ENCODE measurements around the gene CLASRP. TPM values are rescaled to one million over a fixed set of nuclear protein-coding genes. Genes with fewer than 3 reads are reported as not detected.
"Not testable (repeated sequence)": the region's sequence is repeated elsewhere in the genome, so short reads cannot be mapped to it uniquely, and the experiment has no call there.

Gene CLASRP
- total and polyA plus RNA-seq, 2 donors, result 22.6 to 147 TPM

- Histone ChIP-seq H3K4me3 (ENCODE audit: low read length in 2 of 2) (no peak overlapping the region), H3K27ac (ENCODE audit: low read depth in 1 of 2, low read length in 1 of 2) (no peak overlapping the region), H3K36me3 (ENCODE audit: control insufficient read depth in 2 of 2, insufficient read depth in 2 of 2, low read length in 1 of 2) (peaks cover 0 to 22% of the 10 kb centered on the region in 2 donors), H3K9me3 (ENCODE audit: control insufficient read depth in 2 of 2, insufficient read depth in 1 of 2, low read length in 1 of 2) (no peaks in the 10 kb centered on the region), H3K4me1 (ENCODE audit: control insufficient read depth in 2 of 2, insufficient read depth in 2 of 2, low read length in 2 of 2) (peaks cover 44 to 75% of the 10 kb centered on the region in 2 donors), H3K27me3 (ENCODE audit: control insufficient read depth in 2 of 2, insufficient read depth in 1 of 2, low read length in 1 of 2) (no peaks in the 10 kb centered on the region)
- WGBS, result 97% methylated on average over 8 of the region's 8 CpGs
- DNase-seq (ENCODE audit: low read depth in 6 of 9, low spot score in 9 of 9), result no peak
Measured at GRCh38 chr19:45101806-45102205, 63.0 kb downstream of the CLASRP start.

GRCh38 chr19:45102481-45102880 is 63.6 kb downstream of the CLASRP start:
- no peaks in the 10 kb centered on the region for H3K9me3 ChIP-seq (ENCODE audit: control insufficient read depth in 2 of 2, insufficient read depth in 1 of 2, low read length in 1 of 2)
- H3K27ac ChIP-seq (ENCODE audit: low read depth in 1 of 2, low read length in 1 of 2), result peak overlapping the region; percentile 0 to 38
- H3K4me3 ChIP-seq (ENCODE audit: low read length in 2 of 2), result no peak overlapping the region
- peaks cover 0 to 20% of the 10 kb centered on the region in 2 donors for H3K36me3 ChIP-seq (ENCODE audit: control insufficient read depth in 2 of 2, insufficient read depth in 2 of 2, low read length in 1 of 2)
- DNase-seq (ENCODE audit: low read depth in 6 of 9, low spot score in 9 of 9), result no peak
- H3K4me1 ChIP-seq (ENCODE audit: control insufficient read depth in 2 of 2, insufficient read depth in 2 of 2, low read length in 2 of 2), result peaks cover 44 to 72% of the 10 kb centered on the region in 2 donors
- WGBS, result 95% methylated on average over 7 of the region's 7 CpGs
- H3K27me3 ChIP-seq (ENCODE audit: control insufficient read depth in 2 of 2, insufficient read depth in 1 of 2, low read length in 1 of 2), result no peaks in the 10 kb centered on the region

DNA sequence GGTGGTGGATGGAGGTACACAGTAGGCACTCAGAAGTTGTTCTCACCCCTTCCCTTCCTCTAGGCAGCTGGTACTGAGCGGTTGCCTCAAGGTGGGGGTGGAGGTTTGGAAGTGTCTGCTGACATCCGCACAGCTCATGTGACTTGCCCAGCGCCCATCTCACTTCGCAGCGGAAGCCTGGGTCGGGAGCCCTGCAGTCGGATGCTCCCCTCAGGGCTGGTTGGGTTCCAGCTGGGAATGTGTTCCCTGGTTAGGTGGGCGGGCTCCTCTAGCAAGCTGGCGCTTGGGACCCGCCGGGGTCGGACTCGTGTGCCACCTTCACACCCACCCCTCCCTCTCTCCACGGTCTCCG is 64.3 kb downstream of the CLASRP start:
- WGBS, result 26% methylated on average over 15 of the region's 15 CpGs
- Histone ChIP-seq H3K36me3 (ENCODE audit: control insufficient read depth in 2 of 2, insufficient read depth in 2 of 2, low read length in 1 of 2) (peaks cover 0 to 20% of the 10 kb centered on the region in 2 donors), H3K9me3 (ENCODE audit: control insufficient read depth in 2 of 2, insufficient read depth in 1 of 2, low read length in 1 of 2) (no peaks in the 10 kb centered on the region), H3K4me1 (ENCODE audit: control insufficient read depth in 2 of 2, insufficient read depth in 2 of 2, low read length in 2 of 2) (peaks cover 39 to 66% of the 10 kb centered on the region in 2 donors), H3K27me3 (ENCODE audit: control insufficient read depth in 2 of 2, insufficient read depth in 1 of 2, low read length in 1 of 2) (no peaks in the 10 kb centered on the region), H3K4me3 (ENCODE audit: low read length in 2 of 2) (peak overlapping the region; percentile 20 to 36), H3K27ac (ENCODE audit: low read depth in 1 of 2, low read length in 1 of 2) (peak overlapping the region; percentile 74 to 80)
- peak in 2 of 9 donors; percentile 46 to 75 for DNase-seq (ENCODE audit: low read depth in 6 of 9, low spot score in 9 of 9)

- no peaks in the 10 kb centered on the region for H3K9me3 ChIP-seq (ENCODE audit: control insufficient read depth in 2 of 2, insufficient read depth in 1 of 2, low read length in 1 of 2)
- peak overlapping the region; percentile 20 to 36 for H3K4me3 ChIP-seq (ENCODE audit: low read length in 2 of 2)
- no peaks in the 10 kb centered on the region for H3K27me3 ChIP-seq (ENCODE audit: control insufficient read depth in 2 of 2, insufficient read depth in 1 of 2, low read length in 1 of 2)
- DNase-seq (ENCODE audit: low read depth in 6 of 9, low spot score in 9 of 9), result no peak
- H3K36me3 ChIP-seq (ENCODE audit: control insufficient read depth in 2 of 2, insufficient read depth in 2 of 2, low read length in 1 of 2), result peaks cover 0 to 18% of the 10 kb centered on the region in 2 donors
- 68% methylated on average over 26 of the region's 26 CpGs for WGBS
- peak overlapping the region; percentile 74 to 80 for H3K27ac ChIP-seq (ENCODE audit: low read depth in 1 of 2, low read length in 1 of 2)
- peaks cover 34 to 60% of the 10 kb centered on the region in 2 donors for H3K4me1 ChIP-seq (ENCODE audit: control insufficient read depth in 2 of 2, insufficient read depth in 2 of 2, low read length in 2 of 2)
Measured at GRCh38 chr19:45103508-45104319, 64.9 kb downstream of the CLASRP start.

- Histone ChIP-seq H3K4me1 (ENCODE audit: control insufficient read depth in 2 of 2, insufficient read depth in 2 of 2, low read length in 2 of 2) (peaks cover 28 to 50% of the 10 kb centered on the region in 2 donors), H3K9me3 (ENCODE audit: control insufficient read depth in 2 of 2, insufficient read depth in 1 of 2, low read length in 1 of 2) (no peaks in the 10 kb centered on the region), H3K4me3 (ENCODE audit: low read length in 2 of 2) (no peak overlapping the region), H3K27ac (ENCODE audit: low read depth in 1 of 2, low read length in 1 of 2) (peak overlapping the region in 1 of 2 donors; percentile 11), H3K27me3 (ENCODE audit: control insufficient read depth in 2 of 2, insufficient read depth in 1 of 2, low read length in 1 of 2) (no peaks in the 10 kb centered on the region), H3K36me3 (ENCODE audit: control insufficient read depth in 2 of 2, insufficient read depth in 2 of 2, low read length in 1 of 2) (peaks cover 0 to 7% of the 10 kb centered on the region in 2 donors)
- 40% methylated on average over 16 of the region's 16 CpGs for WGBS
- DNase-seq (ENCODE audit: low read depth in 6 of 9, low spot score in 9 of 9), result peak in 1 of 9 donors; percentile 41
Measured at GRCh38 chr19:45104658-45105349, 66.0 kb downstream of the CLASRP start.

GRCh38 chr19:45106363-45106762 is 67.5 kb downstream of the CLASRP start:
- 98% methylated on average over 11 of the region's 11 CpGs for WGBS

GRCh38 chr19:45107621-45108150 is 68.8 kb downstream of the CLASRP start:
- no peaks in the 10 kb centered on the region for H3K9me3 ChIP-seq (ENCODE audit: control insufficient read depth in 2 of 2, insufficient read depth in 1 of 2, low read length in 1 of 2)
- H3K4me1 ChIP-seq (ENCODE audit: control insufficient read depth in 2 of 2, insufficient read depth in 2 of 2, low read length in 2 of 2), result peaks cover 21 to 36% of the 10 kb centered on the region in 2 donors
- 61% methylated on average over 12 of the region's 12 CpGs for WGBS
- DNase-seq (ENCODE audit: low read depth in 6 of 9, low spot score in 9 of 9), result no peak
- H3K4me3 ChIP-seq (ENCODE audit: low read length in 2 of 2), result no peak overlapping the region
- peaks cover 0 to 3% of the 10 kb centered on the region in 2 donors for H3K36me3 ChIP-seq (ENCODE audit: control insufficient read depth in 2 of 2, insufficient read depth in 2 of 2, low read length in 1 of 2)
- H3K27ac ChIP-seq (ENCODE audit: low read depth in 1 of 2, low read length in 1 of 2), result no peak overlapping the region
- no peaks in the 10 kb centered on the region for H3K27me3 ChIP-seq (ENCODE audit: control insufficient read depth in 2 of 2, insufficient read depth in 1 of 2, low read length in 1 of 2)

More at GRCh38 chr19:45106363-45106762, 67.5 kb downstream of the CLASRP start:
- H3K27me3 ChIP-seq (ENCODE audit: control insufficient read depth in 2 of 2, insufficient read depth in 1 of 2, low read length in 1 of 2); H3K27ac ChIP-seq (ENCODE audit: low read depth in 1 of 2, low read length in 1 of 2); H3K9me3 ChIP-seq (ENCODE audit: control insufficient read depth in 2 of 2, insufficient read depth in 1 of 2, low read length in 1 of 2); DNase-seq (ENCODE audit: low read depth in 6 of 9, low spot score in 9 of 9); H3K4me3 ChIP-seq (ENCODE audit: low read length in 2 of 2); H3K36me3 ChIP-seq (ENCODE audit: control insufficient read depth in 2 of 2, insufficient read depth in 2 of 2, low read length in 1 of 2): not testable (repeated sequence)
- peaks cover 26 to 44% of the 10 kb centered on the region in 2 donors for H3K4me1 ChIP-seq (ENCODE audit: control insufficient read depth in 2 of 2, insufficient read depth in 2 of 2, low read length in 2 of 2)

DNA sequence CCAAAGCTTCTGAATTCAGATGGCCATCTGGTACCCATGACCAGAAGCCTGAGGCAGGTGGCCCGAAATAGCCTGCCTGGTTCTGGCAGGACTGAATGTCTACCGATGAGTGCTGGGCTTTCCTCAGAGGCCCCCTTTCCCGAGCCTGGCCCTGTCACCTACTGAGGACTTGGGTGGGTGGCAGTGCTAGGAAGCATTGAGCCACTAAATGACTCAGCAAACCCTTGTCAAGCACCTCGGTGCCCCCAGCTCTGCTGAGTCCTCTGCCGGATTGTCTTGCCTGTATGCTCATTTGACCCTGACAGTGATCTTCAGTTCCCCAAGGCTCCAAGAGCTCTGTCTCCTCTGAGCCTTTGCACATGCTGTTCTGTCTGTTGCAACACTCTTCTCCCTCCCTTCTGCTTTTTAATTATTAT is 72.0 kb downstream of the CLASRP start:
- no peak for DNase-seq (ENCODE audit: low read depth in 6 of 9, low spot score in 9 of 9)
- Histone ChIP-seq H3K4me1 (ENCODE audit: control insufficient read depth in 2 of 2, insufficient read depth in 2 of 2, low read length in 2 of 2) (peaks cover under 1 to 38% of the 10 kb centered on the region in 2 donors), H3K9me3 (ENCODE audit: control insufficient read depth in 2 of 2, insufficient read depth in 1 of 2, low read length in 1 of 2) (no peaks in the 10 kb centered on the region), H3K27me3 (ENCODE audit: control insufficient read depth in 2 of 2, insufficient read depth in 1 of 2, low read length in 1 of 2) (no peaks in the 10 kb centered on the region), H3K27ac (ENCODE audit: low read depth in 1 of 2, low read length in 1 of 2) (no peak overlapping the region), H3K4me3 (ENCODE audit: low read length in 2 of 2) (no peak overlapping the region), H3K36me3 (ENCODE audit: control insufficient read depth in 2 of 2, insufficient read depth in 2 of 2, low read length in 1 of 2) (peaks cover 0 to 3% of the 10 kb centered on the region in 2 donors)
- 37% methylated on average over 5 of the region's 5 CpGs for WGBS

All from thymus (tissue), 11 donors.